WTC11 (cell line): ENCODE data around the gene HID1. TPM values are rescaled to one million over a fixed set of nuclear protein-coding genes. Genes with fewer than 3 reads are reported as not detected.

ENCODE experiments used
- ATAC-seq: fragments of 200-7000 bp; cut with Tn5 transposase; 2 replicates; pipeline ENCODE4 v1.10.0; 2021; ENCODE audit warnings: mild to moderate bottlenecking, moderate library complexity
- CTCF ChIA-PET: fragments of 300-600 bp; sonication (Branson Sonifier 250); formaldehyde crosslinking; loops from one replicate; lab custom pipeline; 2021; ENCODE audit warnings: antibody characterized with exemption; lab: Charles Lee
- POLR2A ChIA-PET: fragments of 350-600 bp; sonication (Branson Sonifier 250); formaldehyde crosslinking; loops from one replicate; lab custom pipeline; 2021; ENCODE audit warnings: antibody characterized with exemption; lab: Charles Lee
- DNase-seq: peaks from one replicate; pipeline ENCODE4 v3.0.0; 2021; ENCODE audit warnings: low spot score
- H3K27ac Mint-ChIP-seq: 2 replicates; pipeline ENCODE4 v1.8.0; 2021; ENCODE audit warnings: mixed read lengths
- H3K27me3 Mint-ChIP-seq: 2 replicates; pipeline ENCODE4 v1.8.0; 2021; ENCODE audit warnings: low read depth, mild to moderate bottlenecking, moderate library complexity, mixed read lengths
- H3K36me3 Mint-ChIP-seq: 2 replicates; pipeline ENCODE4 v1.8.0; 2021; ENCODE audit warnings: mixed read lengths
- H3K4me1 Mint-ChIP-seq: 2 replicates; pipeline ENCODE4 v1.8.0; 2022; ENCODE audit warnings: mixed read lengths
- H3K4me3 Mint-ChIP-seq: 2 replicates; pipeline ENCODE4 v1.8.0; 2021; ENCODE audit warnings: mild to moderate bottlenecking, moderate library complexity, mixed read lengths
- H3K9me3 Mint-ChIP-seq: 2 replicates; pipeline ENCODE4 v1.8.0; 2021; ENCODE audit warnings: mixed read lengths
- CBFB ChIP-seq: sonication (generic); formaldehyde crosslinking; IDR thresholded peaks from 2 replicates; pipeline ENCODE4 v1.8.1; 2022; ENCODE audit warnings: mild to moderate bottlenecking, low read depth, missing genetic modification reagents
- CREB1 ChIP-seq: sonication (generic); formaldehyde crosslinking; IDR thresholded peaks from 2 replicates; pipeline ENCODE4 v1.8.0; 2023; ENCODE audit warnings: mild to moderate bottlenecking, missing genetic modification reagents
- CREM ChIP-seq: sonication (generic); formaldehyde crosslinking; IDR thresholded peaks from 2 replicates; pipeline ENCODE4 v1.8.1; 2022; ENCODE audit warnings: mild to moderate bottlenecking, missing genetic modification reagents, moderate library complexity
- ELF4 ChIP-seq: sonication (generic); formaldehyde crosslinking; IDR thresholded peaks from 2 replicates; pipeline ENCODE4 v1.8.1; 2022; ENCODE audit warnings: low read depth, mild to moderate bottlenecking, moderate library complexity, missing genetic modification reagents
- ESRRA ChIP-seq: sonication (generic); formaldehyde crosslinking; IDR thresholded peaks from 2 replicates; pipeline ENCODE4 v1.8.1; 2022; ENCODE audit warnings: mild to moderate bottlenecking, missing genetic modification reagents, borderline replicate concordance
- FOXP1 ChIP-seq: sonication (generic); formaldehyde crosslinking; IDR thresholded peaks from 2 replicates; pipeline ENCODE4 v1.8.0; 2022; ENCODE audit warnings: missing genetic modification reagents, mild to moderate bottlenecking, moderate library complexity, borderline replicate concordance
- JUN ChIP-seq: sonication (generic); formaldehyde crosslinking; IDR thresholded peaks from 2 replicates; pipeline ENCODE4 v1.8.0; 2023; ENCODE audit warnings: mild to moderate bottlenecking, missing genetic modification reagents
- MXD4 ChIP-seq: fragments of 250-450 bp; sonication (Bioruptor Pico); IDR thresholded peaks from 2 replicates; pipeline ENCODE4 v1.8.0; 2021; ENCODE audit warnings: mild to moderate bottlenecking, moderate library complexity, borderline replicate concordance
- NR2C2 ChIP-seq: sonication (generic); formaldehyde crosslinking; IDR thresholded peaks from 2 replicates; pipeline ENCODE4 v1.8.0; 2022; ENCODE audit warnings: mild to moderate bottlenecking, missing genetic modification reagents
- OVOL2 ChIP-seq: fragments of 250-450 bp; sonication (Bioruptor Pico); IDR thresholded peaks from 2 replicates; pipeline ENCODE4 v1.9.0; 2021; ENCODE audit warnings: mild to moderate bottlenecking, borderline replicate concordance
- SP1 ChIP-seq: sonication (generic); formaldehyde crosslinking; conservative IDR thresholded peaks from 2 replicates; pipeline ENCODE4 v1.8.1; 2022; ENCODE audit warnings: missing genetic modification reagents
- TEAD1 ChIP-seq: sonication (generic); formaldehyde crosslinking; IDR thresholded peaks from 2 replicates; pipeline ENCODE4 v1.8.0; 2022; ENCODE audit warnings: mild to moderate bottlenecking, missing genetic modification reagents
- ZNF121 ChIP-seq: sonication (generic); formaldehyde crosslinking; IDR thresholded peaks from 2 replicates; pipeline ENCODE4 v1.8.0; 2023; ENCODE audit warnings: missing genetic modification reagents
- ZNF317 ChIP-seq: sonication (generic); formaldehyde crosslinking; IDR thresholded peaks from 2 replicates; pipeline ENCODE4 v1.8.1; 2023; ENCODE audit warnings: low read depth, mild to moderate bottlenecking, moderate library complexity, missing genetic modification reagents, borderline replicate concordance
- total RNA-seq: library from RNA; stranded (reverse); gene quantifications from 3 replicates; pipeline ENCODE4 v1.2.3, GENCODE V29; 2021
- TF ChIP-seq, protein P1 (sequence below): fragments of 250-450 bp; sonication (Bioruptor Pico); IDR thresholded peaks from 2 replicates; pipeline ENCODE4 v2.1.2; 2022; ENCODE audit warnings: mild to moderate bottlenecking, moderate library complexity
- TF ChIP-seq, protein P2 (sequence below): sonication (generic); formaldehyde crosslinking; IDR thresholded peaks from 2 replicates; pipeline ENCODE4 v1.8.1; 2022; ENCODE audit warnings: low read depth, mild to moderate bottlenecking, moderate library complexity, missing genetic modification reagents, borderline replicate concordance
- TF ChIP-seq, protein P3 (sequence below): sonication (generic); formaldehyde crosslinking; IDR thresholded peaks from 2 replicates; pipeline ENCODE4 v1.8.0; 2022; ENCODE audit warnings: mild to moderate bottlenecking, missing genetic modification reagents
- TF ChIP-seq, protein P4 (sequence below): sonication (generic); formaldehyde crosslinking; IDR thresholded peaks from 2 replicates; pipeline ENCODE4 v1.8.1; 2023; ENCODE audit warnings: mild to moderate bottlenecking, missing genetic modification reagents, moderate library complexity
- TF ChIP-seq, protein P5 (sequence below): fragments of 200-600 bp; IDR thresholded peaks from 2 replicates; pipeline ENCODE4 v1.8.0; 2022; ENCODE audit warnings: antibody characterized with exemption
- TF ChIP-seq, protein P6 (sequence below): sonication (generic); formaldehyde crosslinking; IDR thresholded peaks from 2 replicates; pipeline ENCODE4 v1.8.0; 2023; ENCODE audit warnings: mild to moderate bottlenecking, missing genetic modification reagents
- TF ChIP-seq, protein P7 (sequence below): fragments of 250-450 bp; sonication (Bioruptor Pico); IDR thresholded peaks from 2 replicates; pipeline ENCODE4 v1.8.0; 2021; ENCODE audit warnings: mild to moderate bottlenecking

Gene HID1
- total RNA-seq, 1 experiment from 2014 or later = 16.7 TPM

DNA sequence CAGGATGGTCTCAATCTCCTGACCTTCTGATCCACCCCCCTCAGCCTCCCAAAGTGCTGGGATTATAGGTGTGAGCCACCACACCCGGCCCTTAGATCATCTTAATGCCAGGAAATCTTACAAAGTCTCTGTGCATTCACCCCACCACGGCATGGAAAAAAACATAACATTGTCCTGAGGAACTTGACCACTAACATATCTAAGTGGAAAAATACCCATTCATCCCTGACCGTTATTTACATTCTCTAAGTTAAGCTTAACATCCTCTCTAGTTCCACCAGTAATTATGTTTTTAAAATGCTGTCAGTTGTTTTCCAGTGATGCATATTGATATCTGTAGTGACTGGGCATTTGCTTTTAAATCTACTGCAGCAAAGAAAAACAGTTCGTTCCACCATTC is 3.4 kb upstream of the HID1 start (continued):
- TF ChIP-seq, protein P1, sequence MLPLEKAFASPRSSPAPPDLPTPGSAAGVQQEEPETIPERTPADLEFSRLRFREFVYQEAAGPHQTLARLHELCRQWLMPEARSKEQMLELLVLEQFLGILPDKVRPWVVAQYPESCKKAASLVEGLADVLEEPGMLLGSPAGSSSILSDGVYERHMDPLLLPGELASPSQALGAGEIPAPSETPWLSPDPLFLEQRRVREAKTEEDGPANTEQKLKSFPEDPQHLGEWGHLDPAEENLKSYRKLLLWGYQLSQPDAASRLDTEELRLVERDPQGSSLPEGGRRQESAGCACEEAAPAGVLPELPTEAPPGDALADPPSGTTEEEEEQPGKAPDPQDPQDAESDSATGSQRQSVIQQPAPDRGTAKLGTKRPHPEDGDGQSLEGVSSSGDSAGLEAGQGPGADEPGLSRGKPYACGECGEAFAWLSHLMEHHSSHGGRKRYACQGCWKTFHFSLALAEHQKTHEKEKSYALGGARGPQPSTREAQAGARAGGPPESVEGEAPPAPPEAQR (CRISPR knock-in tag) = no peak

DNA sequence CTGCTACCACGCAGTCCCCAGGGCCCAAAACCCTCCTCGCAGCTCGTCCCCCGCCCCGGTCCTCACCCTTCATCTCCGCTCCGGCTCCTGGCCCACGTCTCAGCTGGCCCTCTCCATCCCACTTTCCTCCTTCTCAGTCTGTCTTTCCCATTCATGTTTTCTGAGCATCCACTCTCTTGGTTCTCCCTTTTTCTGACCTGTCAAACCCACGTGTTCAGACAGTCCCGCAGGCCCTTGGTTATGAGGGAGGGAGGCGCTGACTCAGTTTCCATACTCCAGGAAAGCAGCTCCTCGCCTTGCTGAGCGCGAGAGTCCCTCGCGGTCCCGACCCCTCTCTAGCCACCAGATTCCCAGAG is 392 bp upstream of the HID1 start:
- peaks cover 55% of the 10 kb centered on the region for H3K27me3 Mint-ChIP-seq
- no peak for ATAC-seq
- ChIA-PET CTCF (interaction anchor here (0.6 to 7.5 kb wide), 19 partner anchors 10 to 297 kb away, joined by 3 to 133 read pairs (median 6); partner anchors contain the start of genes ATP5PD, CDR2L, FADS6 and KCTD2), POLR2A (interaction anchor here (0.7 to 2.0 kb wide), 4 partner anchors 15 to 235 kb away, joined by 4 to 15 read pairs (median 8); partner anchors contain the start of genes CDR2L, FDXR and MRPL58)
- no peak overlapping the region for H3K27ac Mint-ChIP-seq
- no peaks in the 10 kb centered on the region for H3K9me3 Mint-ChIP-seq
- H3K4me3 Mint-ChIP-seq = peak overlapping the region; percentile 90
- TF ChIP-seq JUN (CRISPR knock-in tag) = no peak
- TF ChIP-seq, protein P2, sequence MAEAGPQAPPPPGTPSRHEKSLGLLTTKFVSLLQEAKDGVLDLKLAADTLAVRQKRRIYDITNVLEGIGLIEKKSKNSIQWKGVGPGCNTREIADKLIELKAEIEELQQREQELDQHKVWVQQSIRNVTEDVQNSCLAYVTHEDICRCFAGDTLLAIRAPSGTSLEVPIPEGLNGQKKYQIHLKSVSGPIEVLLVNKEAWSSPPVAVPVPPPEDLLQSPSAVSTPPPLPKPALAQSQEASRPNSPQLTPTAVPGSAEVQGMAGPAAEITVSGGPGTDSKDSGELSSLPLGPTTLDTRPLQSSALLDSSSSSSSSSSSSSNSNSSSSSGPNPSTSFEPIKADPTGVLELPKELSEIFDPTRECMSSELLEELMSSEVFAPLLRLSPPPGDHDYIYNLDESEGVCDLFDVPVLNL (CRISPR knock-in tag) = no peak
- TF ChIP-seq, protein P3, sequence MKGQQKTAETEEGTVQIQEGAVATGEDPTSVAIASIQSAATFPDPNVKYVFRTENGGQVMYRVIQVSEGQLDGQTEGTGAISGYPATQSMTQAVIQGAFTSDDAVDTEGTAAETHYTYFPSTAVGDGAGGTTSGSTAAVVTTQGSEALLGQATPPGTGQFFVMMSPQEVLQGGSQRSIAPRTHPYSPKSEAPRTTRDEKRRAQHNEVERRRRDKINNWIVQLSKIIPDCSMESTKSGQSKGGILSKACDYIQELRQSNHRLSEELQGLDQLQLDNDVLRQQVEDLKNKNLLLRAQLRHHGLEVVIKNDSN (CRISPR knock-in tag) = no peak
- no peak for TF ChIP-seq CBFB (CRISPR knock-in tag)
- no peak for TF ChIP-seq TEAD1 (CRISPR knock-in tag)
- no peak for TF ChIP-seq CREB1 (CRISPR knock-in tag)
- TF ChIP-seq ZNF121 (CRISPR knock-in tag) = no peak
- TF ChIP-seq MXD4 (CRISPR knock-in tag) = no peak
- no peak for TF ChIP-seq NR2C2
- DNase-seq = no peak
- H3K4me1 Mint-ChIP-seq = peaks cover 12% of the 10 kb centered on the region
- no peaks in the 10 kb centered on the region for H3K36me3 Mint-ChIP-seq

DNA sequence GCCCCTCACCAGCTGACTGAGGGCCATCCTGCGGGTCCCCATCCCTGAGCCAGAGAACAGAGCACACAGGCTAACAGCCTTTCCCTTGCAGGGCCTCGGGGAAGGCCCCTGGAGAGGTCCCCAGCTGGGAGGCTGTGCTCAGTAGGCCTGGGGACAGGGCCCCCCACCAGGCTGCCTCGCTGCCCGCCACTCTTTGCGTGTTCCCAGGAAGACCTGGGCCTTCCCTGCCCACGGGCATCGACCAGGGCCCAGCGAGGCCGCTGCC is 785 bp downstream of the HID1 start:
- peaks cover 12% of the 10 kb centered on the region for H3K4me1 Mint-ChIP-seq
- H3K9me3 Mint-ChIP-seq = no peaks in the 10 kb centered on the region
- DNase-seq = no peak
- H3K36me3 Mint-ChIP-seq = no peaks in the 10 kb centered on the region
- no peak for TF ChIP-seq ZNF317
- TF ChIP-seq, protein P4, sequence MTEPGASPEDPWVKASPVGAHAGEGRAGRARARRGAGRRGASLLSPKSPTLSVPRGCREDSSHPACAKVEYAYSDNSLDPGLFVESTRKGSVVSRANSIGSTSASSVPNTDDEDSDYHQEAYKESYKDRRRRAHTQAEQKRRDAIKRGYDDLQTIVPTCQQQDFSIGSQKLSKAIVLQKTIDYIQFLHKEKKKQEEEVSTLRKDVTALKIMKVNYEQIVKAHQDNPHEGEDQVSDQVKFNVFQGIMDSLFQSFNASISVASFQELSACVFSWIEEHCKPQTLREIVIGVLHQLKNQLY (CRISPR knock-in tag) = no peak
- no peak for TF ChIP-seq CREM (CRISPR knock-in tag)
- TF ChIP-seq, protein P5, sequence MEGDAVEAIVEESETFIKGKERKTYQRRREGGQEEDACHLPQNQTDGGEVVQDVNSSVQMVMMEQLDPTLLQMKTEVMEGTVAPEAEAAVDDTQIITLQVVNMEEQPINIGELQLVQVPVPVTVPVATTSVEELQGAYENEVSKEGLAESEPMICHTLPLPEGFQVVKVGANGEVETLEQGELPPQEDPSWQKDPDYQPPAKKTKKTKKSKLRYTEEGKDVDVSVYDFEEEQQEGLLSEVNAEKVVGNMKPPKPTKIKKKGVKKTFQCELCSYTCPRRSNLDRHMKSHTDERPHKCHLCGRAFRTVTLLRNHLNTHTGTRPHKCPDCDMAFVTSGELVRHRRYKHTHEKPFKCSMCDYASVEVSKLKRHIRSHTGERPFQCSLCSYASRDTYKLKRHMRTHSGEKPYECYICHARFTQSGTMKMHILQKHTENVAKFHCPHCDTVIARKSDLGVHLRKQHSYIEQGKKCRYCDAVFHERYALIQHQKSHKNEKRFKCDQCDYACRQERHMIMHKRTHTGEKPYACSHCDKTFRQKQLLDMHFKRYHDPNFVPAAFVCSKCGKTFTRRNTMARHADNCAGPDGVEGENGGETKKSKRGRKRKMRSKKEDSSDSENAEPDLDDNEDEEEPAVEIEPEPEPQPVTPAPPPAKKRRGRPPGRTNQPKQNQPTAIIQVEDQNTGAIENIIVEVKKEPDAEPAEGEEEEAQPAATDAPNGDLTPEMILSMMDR = no peak
- TF ChIP-seq, protein P6, sequence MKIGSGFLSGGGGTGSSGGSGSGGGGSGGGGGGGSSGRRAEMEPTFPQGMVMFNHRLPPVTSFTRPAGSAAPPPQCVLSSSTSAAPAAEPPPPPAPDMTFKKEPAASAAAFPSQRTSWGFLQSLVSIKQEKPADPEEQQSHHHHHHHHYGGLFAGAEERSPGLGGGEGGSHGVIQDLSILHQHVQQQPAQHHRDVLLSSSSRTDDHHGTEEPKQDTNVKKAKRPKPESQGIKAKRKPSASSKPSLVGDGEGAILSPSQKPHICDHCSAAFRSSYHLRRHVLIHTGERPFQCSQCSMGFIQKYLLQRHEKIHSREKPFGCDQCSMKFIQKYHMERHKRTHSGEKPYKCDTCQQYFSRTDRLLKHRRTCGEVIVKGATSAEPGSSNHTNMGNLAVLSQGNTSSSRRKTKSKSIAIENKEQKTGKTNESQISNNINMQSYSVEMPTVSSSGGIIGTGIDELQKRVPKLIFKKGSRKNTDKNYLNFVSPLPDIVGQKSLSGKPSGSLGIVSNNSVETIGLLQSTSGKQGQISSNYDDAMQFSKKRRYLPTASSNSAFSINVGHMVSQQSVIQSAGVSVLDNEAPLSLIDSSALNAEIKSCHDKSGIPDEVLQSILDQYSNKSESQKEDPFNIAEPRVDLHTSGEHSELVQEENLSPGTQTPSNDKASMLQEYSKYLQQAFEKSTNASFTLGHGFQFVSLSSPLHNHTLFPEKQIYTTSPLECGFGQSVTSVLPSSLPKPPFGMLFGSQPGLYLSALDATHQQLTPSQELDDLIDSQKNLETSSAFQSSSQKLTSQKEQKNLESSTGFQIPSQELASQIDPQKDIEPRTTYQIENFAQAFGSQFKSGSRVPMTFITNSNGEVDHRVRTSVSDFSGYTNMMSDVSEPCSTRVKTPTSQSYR = no peak
- no peak for TF ChIP-seq OVOL2 (CRISPR knock-in tag)
- no peak for TF ChIP-seq ELF4 (CRISPR knock-in tag)
- TF ChIP-seq SP1 (CRISPR knock-in tag) = no peak
- TF ChIP-seq JUN (CRISPR knock-in tag) = no peak
- TF ChIP-seq ESRRA (CRISPR knock-in tag) = no peak
- TF ChIP-seq, protein P7, sequence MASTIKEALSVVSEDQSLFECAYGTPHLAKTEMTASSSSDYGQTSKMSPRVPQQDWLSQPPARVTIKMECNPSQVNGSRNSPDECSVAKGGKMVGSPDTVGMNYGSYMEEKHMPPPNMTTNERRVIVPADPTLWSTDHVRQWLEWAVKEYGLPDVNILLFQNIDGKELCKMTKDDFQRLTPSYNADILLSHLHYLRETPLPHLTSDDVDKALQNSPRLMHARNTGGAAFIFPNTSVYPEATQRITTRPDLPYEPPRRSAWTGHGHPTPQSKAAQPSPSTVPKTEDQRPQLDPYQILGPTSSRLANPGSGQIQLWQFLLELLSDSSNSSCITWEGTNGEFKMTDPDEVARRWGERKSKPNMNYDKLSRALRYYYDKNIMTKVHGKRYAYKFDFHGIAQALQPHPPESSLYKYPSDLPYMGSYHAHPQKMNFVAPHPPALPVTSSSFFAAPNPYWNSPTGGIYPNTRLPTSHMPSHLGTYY (CRISPR knock-in tag) = no peak
- TF ChIP-seq FOXP1 (CRISPR knock-in tag) = no peak
- TF ChIP-seq, all 79 proteins: peak for 0
- Mint-ChIP-seq H3K27ac (no peak overlapping the region), H3K27me3 (peaks cover 55% of the 10 kb centered on the region), H3K4me3 (peak overlapping the region; percentile 90)
- ChIA-PET CTCF (interaction anchor here (0.5 to 7.5 kb wide), 14 partner anchors 10 to 202 kb away, joined by 3 to 133 read pairs (median 6); partner anchors contain the start of genes CDR2L, MRPL58 and OTOP2), POLR2A (interaction anchor here (0.7 to 2.0 kb wide), 3 partner anchors 10 to 41 kb away, joined by 3 to 15 read pairs (median 3); partner anchors contain the start of gene MRPL58)
- ATAC-seq = no peak
